H9 (cell line): Measurements from ENCODE around the gene DAB2IP. TPM values are rescaled to one million over a fixed set of nuclear protein-coding genes. Genes with fewer than 3 reads are reported as not detected.

Experiments used
- DNase-seq: peaks from one replicate; pipeline ENCODE4 v3.0.0-alpha.2; 2017
- H2AFZ ChIP-seq: one replicate; pipeline ENCODE4 v1.6.1; 2013; ENCODE audit warnings: mild to moderate bottlenecking, low read length, control low read depth, moderate library complexity
- H2AK5ac ChIP-seq: 2 replicates; pipeline ENCODE4 v1.6.1; 2013; ENCODE audit warnings: low read length, control low read depth, mixed read lengths; ENCODE audit not compliant: insufficient read length
- H2BK120ac ChIP-seq: one replicate; pipeline ENCODE4 v1.6.1; 2013; ENCODE audit warnings: low read depth, mild to moderate bottlenecking, low read length, control low read depth, inconsistent platforms; ENCODE audit not compliant: poor library complexity, severe bottlenecking
- H2BK12ac ChIP-seq: 2 replicates; pipeline ENCODE4 v1.6.1; 2013; ENCODE audit warnings: low read length, control low read depth, mixed read lengths, low read depth; ENCODE audit not compliant: insufficient read length
- H2BK15ac ChIP-seq: 2 replicates; pipeline ENCODE4 v1.6.1; 2013; ENCODE audit warnings: low read depth, low read length, control low read depth
- H2BK20ac ChIP-seq: one replicate; pipeline ENCODE4 v1.6.1; 2013; ENCODE audit warnings: low read depth, mild to moderate bottlenecking, low read length, control low read depth, inconsistent platforms; ENCODE audit not compliant: poor library complexity, severe bottlenecking
- H2BK5ac ChIP-seq: 2 replicates; pipeline ENCODE4 v1.6.1; 2013; ENCODE audit warnings: low read length, control low read depth, mixed read lengths; ENCODE audit not compliant: insufficient read length
- H3K14ac ChIP-seq: 2 replicates; pipeline ENCODE4 v1.6.1; 2013; ENCODE audit warnings: low read length, control low read depth; ENCODE audit not compliant: insufficient read depth
- H3K18ac ChIP-seq: 2 replicates; pipeline ENCODE4 v1.6.1; 2013; ENCODE audit warnings: low read depth, mild to moderate bottlenecking, mixed read lengths, low read length, control low read depth; ENCODE audit not compliant: insufficient read length
- H3K23ac ChIP-seq: 2 replicates; pipeline ENCODE4 v1.6.1; 2013; ENCODE audit warnings: low read length, control low read depth, mixed read lengths, low read depth; ENCODE audit not compliant: insufficient read length
- H3K23me2 ChIP-seq: 2 replicates; pipeline ENCODE4 v1.6.1; 2013; ENCODE audit warnings: low read depth, mild to moderate bottlenecking, mixed read lengths, low read length, control low read depth; ENCODE audit not compliant: insufficient read length, poor library complexity, severe bottlenecking
- H3K27ac ChIP-seq: 2 replicates; pipeline ENCODE4 v1.5.1; 2013; ENCODE audit warnings: low read length, control low read depth, mixed read lengths, low read depth; ENCODE audit not compliant: insufficient read length
- H3K27me3 ChIP-seq: 2 replicates; pipeline ENCODE4 v1.6.1; 2013; ENCODE audit warnings: low read length, control low read depth, inconsistent platforms; ENCODE audit not compliant: insufficient read depth
- H3K4ac ChIP-seq: 2 replicates; pipeline ENCODE4 v1.6.1; 2013; ENCODE audit warnings: low read depth, mild to moderate bottlenecking, control low read depth, inconsistent platforms, low read length, moderate library complexity
- H3K4me1 ChIP-seq: 2 replicates; pipeline ENCODE4 v1.6.1; 2013; ENCODE audit warnings: low read length, control low read depth, inconsistent platforms; ENCODE audit not compliant: insufficient read depth
- H3K4me2 ChIP-seq: 2 replicates; pipeline ENCODE4 v1.6.1; 2013; ENCODE audit warnings: low read length, control low read depth, mixed read lengths; ENCODE audit not compliant: insufficient read length, insufficient read depth
- H3K56ac ChIP-seq: 2 replicates; pipeline ENCODE4 v1.6.1; 2013; ENCODE audit warnings: low read depth, mild to moderate bottlenecking, mixed read lengths, low read length, control low read depth; ENCODE audit not compliant: insufficient read length
- H3K79me1 ChIP-seq: 2 replicates; pipeline ENCODE4 v1.6.1; 2013; ENCODE audit warnings: low read depth, mild to moderate bottlenecking, moderate library complexity, low read length, control low read depth, inconsistent platforms; ENCODE audit not compliant: insufficient read depth, poor library complexity, severe bottlenecking
- H3K79me2 ChIP-seq: 2 replicates; pipeline ENCODE4 v1.6.1; 2013; ENCODE audit warnings: low read length, control low read depth, inconsistent platforms; ENCODE audit not compliant: insufficient read depth
- H3K9ac ChIP-seq: 2 replicates; pipeline ENCODE4 v1.6.1; 2013; ENCODE audit warnings: low read length, control low read depth, mixed read lengths; ENCODE audit not compliant: insufficient read length; ENCODE audit errors: extremely low read depth
- H3K9me3 ChIP-seq: one replicate; pipeline ENCODE4 v1.6.1; 2013; ENCODE audit warnings: low read depth, low read length, inconsistent platforms; ENCODE audit not compliant: control insufficient read depth
- H3T11ph ChIP-seq: one replicate; pipeline ENCODE4 v1.6.1; 2013; ENCODE audit warnings: mild to moderate bottlenecking, low read length, control low read depth, inconsistent platforms
- H4K20me1 ChIP-seq: one replicate; pipeline ENCODE4 v1.6.1; 2013; ENCODE audit not compliant: control insufficient read depth, insufficient read length, insufficient read depth
- H4K5ac ChIP-seq: 2 replicates; pipeline ENCODE4 v1.6.1; 2013; ENCODE audit warnings: low read depth, mild to moderate bottlenecking, mixed read lengths, low read length, control low read depth; ENCODE audit not compliant: insufficient read length
- H4K8ac ChIP-seq: replicated peaks from 2 replicates; pipeline ENCODE4 v1.6.1; 2013; ENCODE audit warnings: low read length, control low read depth, mixed read lengths, low read depth; ENCODE audit not compliant: insufficient read length
- H4K91ac ChIP-seq: 2 replicates; pipeline ENCODE4 v1.6.1; 2013; ENCODE audit warnings: low read depth, mild to moderate bottlenecking, moderate library complexity, mixed read lengths, low read length, control low read depth; ENCODE audit not compliant: insufficient read length
- H3K27ac Mint-ChIP-seq, 3 experiments: 2 replicates in 2 of 3; 3 replicates in 1 of 3; pipeline ENCODE4 v1.8.0; 2020 to 2021; ENCODE audit warnings: mixed read lengths in 3 of 3, mild to moderate bottlenecking in 1 of 3, moderate library complexity in 1 of 3
- H3K27me3 Mint-ChIP-seq: 2 replicates; pipeline ENCODE4 v1.8.0; 2021; ENCODE audit warnings: low read depth, mild to moderate bottlenecking, moderate library complexity, mixed read lengths
- H3K36me3 Mint-ChIP-seq, 3 experiments: 2 replicates in 2 of 3; 3 replicates in 1 of 3; pipeline ENCODE4 v1.8.0; 2020 to 2021; ENCODE audit warnings: low read depth in 3 of 3, mixed read lengths in 3 of 3; ENCODE audit not compliant: insufficient read depth in 1 of 3
- H3K4me1 Mint-ChIP-seq, 2 experiments: 2 replicates each; pipeline ENCODE4 v1.8.0; 2020; ENCODE audit warnings: mixed read lengths in 2 of 2
- H3K4me3 Mint-ChIP-seq, 2 experiments: 2 replicates in 1 of 2; 3 replicates in 1 of 2; pipeline ENCODE4 v1.8.0; 2020 to 2021; ENCODE audit warnings: mild to moderate bottlenecking in 2 of 2, mixed read lengths in 2 of 2, moderate library complexity in 1 of 2
- H3K9me3 Mint-ChIP-seq, 2 experiments: 2 replicates in 1 of 2; 3 replicates in 1 of 2; pipeline ENCODE4 v1.8.0; 2020; ENCODE audit warnings: mild to moderate bottlenecking in 2 of 2, mixed read lengths in 2 of 2, moderate library complexity in 1 of 2
- WGBS: extraction: QIAGEN DNeasy Blood & Tissue Kit; methylation state at CpG from one replicate; pipeline ENCODE4 v1.1.7; 2013; ENCODE audit warnings: missing lambda C conversion rate, low lambda C conversion rate, mixed read lengths; ENCODE audit not compliant: insufficient read length; ENCODE audit errors: extremely low coverage; 5-methylcytosine and 5-hydroxymethylcytosine counted together
- total RNA-seq: library from RNA; stranded (reverse); gene quantifications from 2 replicates; pipeline ENCODE4 v1.2.1, GENCODE V29; 2021
- TF ChIP-seq, protein P1 (sequence below): fragments of 200-600 bp; sonication (generic); conservative IDR thresholded peaks from 3 replicates; pipeline ENCODE4 v1.8.0; 2021; ENCODE audit warnings: antibody characterized with exemption, mild to moderate bottlenecking

DAB2IP gene
- total RNA-seq, 1 experiment from 2014 or later, result 22.6 TPM

DNA sequence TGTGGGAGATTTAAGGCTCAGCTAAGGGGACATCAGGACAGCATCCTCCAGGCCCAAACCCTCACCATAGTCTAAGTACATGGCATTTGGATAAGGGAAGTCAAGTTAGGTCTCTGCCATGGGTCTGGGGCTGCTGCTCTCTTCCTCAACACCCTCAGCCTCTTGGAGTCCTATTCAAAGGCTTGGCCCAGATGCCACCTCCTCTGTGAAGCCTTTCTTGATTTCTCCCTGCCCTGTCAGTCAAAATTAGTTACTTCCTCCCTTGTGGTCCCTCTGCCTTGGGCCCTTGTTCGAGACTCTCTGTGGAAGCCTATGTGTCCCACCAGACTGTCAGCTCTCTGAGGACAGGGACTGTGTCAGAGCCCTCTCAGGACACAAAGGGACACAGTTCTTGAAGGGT lies 17.7 kb upstream of the DAB2IP start:
- Histone ChIP-seq H3K9ac (no peak overlapping the region), H3K27me3 (no peaks in the 10 kb centered on the region), H3T11ph (no peak overlapping the region), H3K4ac (no peak overlapping the region), H3K56ac (no peak overlapping the region), H3K23me2 (peaks cover 3% of the 10 kb centered on the region), H2AFZ (no peak overlapping the region), H3K4me1 (no peaks in the 10 kb centered on the region), H3K23ac (no peak overlapping the region), H3K9me3 (no peaks in the 10 kb centered on the region), H3K27ac (no peak overlapping the region), H2BK20ac (no peak overlapping the region), H2BK120ac (no peak overlapping the region), H4K20me1 (no peaks in the 10 kb centered on the region), H3K79me1 (no peaks in the 10 kb centered on the region), H2BK15ac (no peak overlapping the region), H2AK5ac (no peak overlapping the region), H3K79me2 (no peaks in the 10 kb centered on the region), H3K4me2 (no peak overlapping the region), H3K18ac (no peak overlapping the region), H4K91ac (no peak overlapping the region), H2BK5ac (no peak overlapping the region), H3K14ac (no peak overlapping the region), H4K5ac (no peak overlapping the region), H4K8ac (no peak overlapping the region), H2BK12ac (no peak overlapping the region)
- no peak overlapping the region for H3K27ac Mint-ChIP-seq
- no peak for DNase-seq
- TF ChIP-seq, protein P1, sequence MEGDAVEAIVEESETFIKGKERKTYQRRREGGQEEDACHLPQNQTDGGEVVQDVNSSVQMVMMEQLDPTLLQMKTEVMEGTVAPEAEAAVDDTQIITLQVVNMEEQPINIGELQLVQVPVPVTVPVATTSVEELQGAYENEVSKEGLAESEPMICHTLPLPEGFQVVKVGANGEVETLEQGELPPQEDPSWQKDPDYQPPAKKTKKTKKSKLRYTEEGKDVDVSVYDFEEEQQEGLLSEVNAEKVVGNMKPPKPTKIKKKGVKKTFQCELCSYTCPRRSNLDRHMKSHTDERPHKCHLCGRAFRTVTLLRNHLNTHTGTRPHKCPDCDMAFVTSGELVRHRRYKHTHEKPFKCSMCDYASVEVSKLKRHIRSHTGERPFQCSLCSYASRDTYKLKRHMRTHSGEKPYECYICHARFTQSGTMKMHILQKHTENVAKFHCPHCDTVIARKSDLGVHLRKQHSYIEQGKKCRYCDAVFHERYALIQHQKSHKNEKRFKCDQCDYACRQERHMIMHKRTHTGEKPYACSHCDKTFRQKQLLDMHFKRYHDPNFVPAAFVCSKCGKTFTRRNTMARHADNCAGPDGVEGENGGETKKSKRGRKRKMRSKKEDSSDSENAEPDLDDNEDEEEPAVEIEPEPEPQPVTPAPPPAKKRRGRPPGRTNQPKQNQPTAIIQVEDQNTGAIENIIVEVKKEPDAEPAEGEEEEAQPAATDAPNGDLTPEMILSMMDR, result no peak
- peaks cover 22 to 43% of the 10 kb centered on the region in 2 experiments for H3K4me1 Mint-ChIP-seq
- no peaks in the 10 kb centered on the region; a peak in 1 of 5 replicates for H3K9me3 Mint-ChIP-seq
- whole genome bisulfite sequencing, result no CpG with 5 or more reads among the region's 1 CpG
- H3K27me3 Mint-ChIP-seq, result no peaks in the 10 kb centered on the region; the same call in 1 of the 2 replicates
- H3K36me3 Mint-ChIP-seq, result no peaks in the 10 kb centered on the region
- no peak overlapping the region for H3K4me3 Mint-ChIP-seq
